COR-L47 (cell line): ENCODE data around the gene ZFYVE26.
"Not testable (repeated sequence)": the region's sequence is repeated elsewhere in the genome, so short reads cannot be mapped to it uniquely, and the experiment has no call there.

Experiments used
- DNase-seq: peaks from one replicate; lab custom pipeline; 2025; lab: John Stamatoyannopoulos, UW

ZFYVE26 gene

DNA sequence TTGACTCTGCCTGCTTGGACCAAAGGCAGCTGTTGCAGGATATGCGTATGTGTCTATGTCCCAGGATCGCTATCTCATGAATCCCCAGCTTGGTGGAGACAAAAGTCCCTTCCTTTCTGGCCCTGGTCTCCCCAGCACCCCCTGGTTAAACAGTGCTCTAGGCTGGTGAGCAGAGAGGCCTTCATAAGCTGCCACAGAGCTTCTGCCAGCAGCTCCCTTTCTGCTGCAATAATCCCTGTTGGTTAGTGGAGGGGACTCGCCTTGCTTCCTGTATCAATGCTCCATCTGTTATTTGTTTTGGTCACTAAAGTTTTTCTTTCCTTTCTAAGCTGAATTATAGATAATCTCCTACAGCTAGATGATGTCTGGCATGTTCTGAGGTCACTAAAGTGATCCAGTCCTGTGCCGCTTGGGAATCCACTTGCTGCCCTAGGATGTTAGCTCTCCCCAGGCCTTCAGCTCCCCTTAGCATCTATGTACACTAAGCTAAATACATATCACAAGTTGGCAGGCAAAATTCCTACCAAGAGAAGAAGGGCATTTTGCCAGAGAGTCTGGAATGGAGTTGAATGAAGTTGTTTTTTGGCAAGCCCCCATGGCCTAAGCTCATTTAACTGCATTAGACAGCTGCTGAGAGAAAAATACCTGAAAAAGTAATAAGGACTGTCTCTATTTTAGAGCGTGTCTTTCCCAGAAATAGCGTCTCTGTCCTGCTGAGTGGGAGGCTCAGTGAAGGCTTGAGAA is 66.9 kb downstream of the ZFYVE26 start:
- DNase-seq: no peak

DNA sequence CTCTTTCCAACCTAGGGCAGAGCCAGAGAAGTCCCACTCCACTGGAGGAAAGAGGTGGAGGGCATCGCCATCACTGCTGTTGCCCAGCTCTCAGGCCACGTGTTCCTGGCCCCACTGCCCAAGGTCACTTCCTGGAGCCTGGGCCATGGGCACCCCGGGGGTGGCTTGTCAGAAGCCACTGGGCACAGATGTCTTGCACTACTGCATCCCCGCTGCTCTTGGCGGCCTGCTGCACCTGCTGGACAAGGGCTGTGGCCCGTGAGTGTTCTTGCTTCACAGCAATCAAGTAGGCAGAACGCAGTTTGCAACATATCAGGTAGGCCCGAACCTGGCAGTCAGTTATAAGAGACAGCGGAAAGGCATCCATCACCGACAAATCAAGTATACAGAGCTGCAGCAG is 68.1 kb downstream of the ZFYVE26 start:
- DNase-seq: no peak

DNA sequence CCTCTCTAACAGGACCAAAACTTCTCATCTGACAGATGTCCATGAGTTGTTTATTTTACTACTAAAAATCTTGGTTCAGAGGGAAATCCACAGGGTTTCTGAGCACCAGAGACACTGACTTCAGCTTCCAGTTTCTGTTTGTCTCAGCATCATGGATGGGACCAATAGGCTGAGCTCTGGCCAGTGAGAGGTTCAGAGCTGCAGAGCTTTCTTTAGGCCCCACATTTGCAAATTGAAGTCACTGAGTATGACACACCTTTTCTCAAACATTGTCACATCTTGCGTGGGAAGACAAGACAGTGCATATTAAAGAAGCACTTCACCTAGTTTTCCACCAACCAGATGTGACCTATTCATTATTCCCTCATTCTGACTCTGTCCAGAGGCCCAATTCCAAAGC is 69.5 kb downstream of the ZFYVE26 start:
- no peak for DNase-seq

DNA sequence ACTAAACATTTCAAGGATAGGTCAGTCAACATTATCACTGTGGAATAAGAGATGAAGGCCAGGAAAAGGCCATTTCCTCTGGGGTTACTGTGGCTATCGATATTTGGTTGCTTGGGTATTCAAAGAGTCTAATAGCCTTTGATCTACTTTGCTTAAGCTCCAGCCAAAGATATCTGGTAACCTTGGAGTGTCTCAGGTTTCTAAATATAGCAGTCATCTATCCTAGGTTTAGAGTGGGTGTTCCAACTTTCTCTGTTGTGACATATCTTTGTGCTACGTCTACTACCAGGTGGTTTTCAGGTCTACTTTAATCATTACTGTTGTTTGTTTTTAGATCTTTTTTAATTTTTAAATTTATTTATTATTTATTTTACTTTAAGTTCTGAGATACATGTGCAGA is 72.3 kb downstream of the ZFYVE26 start:
- no peak for DNase-seq

DNA sequence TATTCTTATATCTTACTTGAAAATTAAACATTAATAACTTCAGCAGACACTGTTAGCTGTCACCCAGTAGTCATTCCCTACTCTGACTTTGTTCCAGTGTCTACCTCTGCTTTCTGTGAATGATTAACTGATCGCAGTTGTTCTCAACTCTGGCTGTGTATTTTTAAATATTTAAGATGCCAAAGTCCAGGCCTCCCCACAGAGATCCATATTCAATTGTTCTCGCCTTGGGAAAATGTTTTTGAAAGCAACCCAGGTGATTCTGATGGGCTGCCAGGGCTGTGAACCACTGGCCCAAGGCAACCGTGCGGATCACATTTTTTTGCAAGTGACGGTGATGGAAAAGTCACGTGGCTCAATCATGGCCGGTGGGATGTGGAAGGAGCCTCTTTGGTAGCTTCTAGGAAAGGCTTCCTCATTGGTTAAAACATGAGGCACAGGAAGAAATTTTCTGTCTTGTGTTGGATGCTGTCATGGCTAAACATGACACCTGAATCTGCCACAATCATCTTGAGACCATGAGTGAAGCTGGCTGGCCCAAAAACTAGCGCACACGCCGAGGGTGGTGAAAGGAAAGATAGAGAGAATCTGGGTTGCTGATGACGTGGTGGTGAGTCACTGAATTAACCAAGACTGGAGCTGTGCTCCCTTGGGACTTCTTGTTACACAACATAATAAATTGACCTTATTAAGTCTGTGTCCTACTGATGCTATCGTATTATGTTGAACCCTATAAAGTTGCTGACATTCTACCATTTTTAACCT is 77.5 kb downstream of the ZFYVE26 start:
- no peak for DNase-seq

DNA sequence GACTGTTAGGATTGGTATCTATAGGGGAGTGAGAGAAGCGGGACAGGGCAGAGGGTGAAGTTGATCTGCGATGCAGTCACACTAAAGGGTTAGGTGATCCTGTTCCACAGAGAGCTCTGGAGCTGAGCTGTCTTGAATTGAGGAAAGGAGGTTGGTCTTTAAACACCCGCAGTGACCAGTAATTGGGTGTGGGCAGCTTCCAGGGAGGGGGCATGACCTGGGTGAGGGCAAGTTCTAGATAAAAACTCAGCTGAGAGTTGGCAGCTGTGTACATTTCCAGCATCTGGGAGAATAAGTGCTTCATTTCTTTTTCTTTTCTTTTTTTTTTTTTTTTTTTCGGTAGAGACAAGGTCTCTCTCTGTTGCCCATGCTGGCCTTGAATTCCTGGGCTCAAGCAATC is 79.6 kb downstream of the ZFYVE26 start:
- no peak for DNase-seq

DNA sequence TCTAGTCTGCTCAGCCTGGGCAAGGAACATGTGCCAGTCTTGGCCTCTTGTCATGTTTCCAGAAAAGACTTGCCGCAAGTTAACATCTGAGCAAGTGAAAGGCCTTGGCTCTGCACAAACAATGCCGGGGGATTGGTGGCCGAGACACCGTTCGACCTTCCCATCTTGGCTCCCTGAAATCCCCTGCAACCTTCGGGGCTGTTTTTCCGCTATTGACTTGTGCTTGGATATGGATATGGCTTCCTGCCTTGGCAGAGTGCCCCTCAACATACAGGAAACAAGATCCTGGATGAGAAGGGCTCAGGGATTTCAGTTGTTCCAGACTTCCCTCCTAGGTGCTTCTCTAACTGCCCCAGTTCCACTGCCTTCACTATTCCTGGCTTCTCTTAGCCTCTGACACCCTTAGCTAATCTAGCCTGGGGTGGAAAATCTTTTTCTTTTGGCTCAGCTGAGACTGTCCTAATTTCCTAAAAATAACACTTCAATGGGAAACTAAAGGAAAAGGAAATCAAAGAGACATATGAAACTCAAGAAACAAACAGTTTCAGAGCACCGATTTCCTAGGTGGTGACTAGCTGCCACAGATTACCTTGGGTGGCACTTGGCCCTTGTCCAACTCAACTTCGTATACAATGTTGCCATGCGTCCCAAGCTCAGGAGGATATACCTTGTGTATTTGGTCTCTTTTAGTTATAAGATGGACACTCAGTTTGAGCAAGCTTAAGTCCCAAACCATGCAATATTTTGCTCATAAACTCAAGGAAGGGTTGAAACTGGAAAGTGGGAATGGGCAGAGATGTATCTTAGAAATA is 80.8 kb downstream of the ZFYVE26 start:
- no peak for DNase-seq

DNA sequence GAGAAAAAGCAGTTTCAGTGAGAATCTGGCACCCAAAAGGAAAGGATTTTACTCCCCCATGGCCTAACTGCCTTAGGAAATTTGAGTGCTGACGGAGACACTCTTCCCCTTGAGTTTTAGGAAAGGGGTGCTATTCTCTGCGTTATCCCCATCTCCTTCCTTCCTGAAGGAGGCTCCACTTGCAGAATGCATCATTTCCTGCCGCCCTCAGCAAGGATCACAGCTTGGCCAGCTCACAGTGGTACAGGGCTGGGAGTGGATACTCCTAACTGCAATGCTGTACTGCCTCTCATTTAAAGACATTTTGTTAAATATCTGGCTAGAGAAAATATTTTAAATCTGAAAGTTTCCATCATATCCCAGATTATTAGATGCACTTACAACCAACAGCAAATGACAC is 81.7 kb downstream of the ZFYVE26 start:
- DNase-seq: no peak

DNA sequence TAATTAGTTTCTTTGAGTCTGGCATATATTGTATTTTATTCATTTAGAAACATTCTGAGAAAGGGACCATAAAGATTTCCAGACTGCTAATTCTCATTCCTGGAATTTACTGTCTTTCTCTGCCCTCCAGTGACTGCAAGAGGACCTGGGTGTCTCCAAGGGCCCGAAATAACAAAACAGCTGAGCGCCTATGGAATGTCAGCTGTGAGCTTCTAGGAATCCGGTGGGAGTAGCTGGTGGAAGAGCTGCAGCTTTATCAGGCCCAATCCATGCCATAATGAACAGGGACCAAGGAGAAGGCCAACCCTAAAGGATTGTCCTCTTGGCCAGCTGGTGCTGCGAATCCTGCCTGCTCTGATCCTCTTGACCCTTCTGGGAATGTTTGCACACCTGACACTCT is 82.8 kb downstream of the ZFYVE26 start:
- no peak for DNase-seq

DNA sequence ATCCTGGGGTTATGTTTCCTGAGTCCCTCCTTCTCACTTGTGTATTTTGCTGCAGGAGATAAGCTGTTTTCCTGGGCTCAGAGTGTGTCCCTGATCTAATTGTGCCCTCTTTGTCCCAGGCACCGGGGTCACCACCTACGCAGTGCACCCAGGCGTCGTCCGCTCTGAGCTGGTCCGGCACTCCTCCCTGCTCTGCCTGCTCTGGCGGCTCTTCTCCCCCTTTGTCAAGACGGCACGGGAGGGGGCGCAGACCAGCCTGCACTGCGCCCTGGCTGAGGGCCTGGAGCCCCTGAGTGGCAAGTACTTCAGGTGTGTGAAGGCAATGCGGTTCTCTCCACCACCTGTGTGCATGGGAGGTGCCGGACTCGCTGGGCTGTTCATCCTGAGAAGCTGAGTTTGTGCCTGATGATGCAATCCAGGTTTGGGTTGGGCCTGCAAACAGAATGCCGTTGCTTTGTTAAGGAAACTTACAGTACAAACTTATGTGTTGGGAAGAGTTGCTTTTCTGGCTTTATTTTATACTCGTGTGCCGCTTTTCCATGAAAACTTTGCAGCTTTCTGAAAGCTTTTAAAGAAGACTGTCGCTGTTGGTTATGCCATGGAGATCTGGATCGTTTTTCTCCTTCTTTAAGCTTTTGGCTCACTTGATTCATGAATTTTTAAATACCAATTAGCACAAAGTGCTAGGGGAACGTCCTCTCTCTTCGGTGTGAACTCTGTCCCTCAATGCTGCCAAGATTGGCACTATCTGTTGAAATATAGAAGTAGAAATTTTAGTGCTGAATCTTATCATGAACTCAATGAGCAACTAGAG is 87.1 kb downstream of the ZFYVE26 start:
- no peak for DNase-seq

DNA sequence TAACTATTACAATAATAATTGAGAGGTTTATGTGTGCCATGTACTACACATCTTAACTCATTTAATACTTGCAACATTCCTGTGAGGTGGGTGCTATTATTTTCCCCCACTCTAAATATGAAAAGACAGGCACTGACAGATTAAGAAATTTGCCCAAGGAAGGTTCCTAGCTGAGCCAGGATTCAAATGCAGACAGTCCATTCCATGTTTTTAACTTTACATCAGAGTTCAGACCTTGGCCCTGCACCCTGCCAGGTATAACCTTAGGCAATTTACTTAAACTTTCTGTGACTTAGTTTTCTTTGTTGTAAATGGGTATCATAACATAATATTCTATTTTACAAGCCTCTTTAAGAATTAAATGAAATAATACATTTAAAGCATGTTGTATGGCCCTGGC is 88.1 kb downstream of the ZFYVE26 start:
- no peak for DNase-seq

DNA sequence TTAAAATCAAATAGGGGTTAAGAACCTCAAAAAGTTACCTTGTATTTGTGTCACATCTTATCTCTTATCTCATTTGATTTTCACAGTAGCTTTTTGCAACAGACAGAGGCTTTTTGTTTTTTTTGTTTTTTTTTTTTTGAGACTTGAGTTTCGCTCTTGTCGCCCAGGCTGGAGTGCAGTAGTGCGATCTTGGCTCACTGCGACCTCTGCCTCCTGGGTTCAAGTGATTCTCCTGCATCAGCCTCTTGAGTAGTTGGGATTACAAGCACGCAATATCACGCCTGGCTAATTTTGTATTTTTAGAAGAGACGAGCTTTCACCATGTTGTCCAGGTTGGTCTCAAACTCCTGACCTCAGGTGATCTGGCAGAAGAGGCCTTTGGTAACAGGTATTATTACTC is 89.0 kb downstream of the ZFYVE26 start:
- no peak for DNase-seq

DNA sequence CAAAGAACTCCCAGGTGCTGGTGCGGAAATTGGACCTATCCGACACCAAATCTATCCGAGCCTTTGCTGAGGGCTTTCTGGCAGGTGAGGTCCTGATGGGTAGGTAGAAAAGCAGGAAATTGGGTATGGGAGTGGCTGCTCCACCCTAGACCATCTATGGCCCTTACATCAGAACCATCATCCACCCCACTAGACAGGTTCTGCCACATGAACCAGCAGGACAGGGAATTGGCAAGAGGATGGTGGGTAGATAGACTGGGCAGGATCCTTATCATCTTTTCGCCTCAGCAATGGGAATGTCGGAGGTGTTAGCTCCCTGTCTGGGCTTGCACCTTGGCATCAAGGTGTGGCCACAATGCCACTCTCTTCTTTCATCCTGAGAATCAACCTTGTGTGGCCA is 91.2 kb downstream of the ZFYVE26 start:
- no peak for DNase-seq

DNA sequence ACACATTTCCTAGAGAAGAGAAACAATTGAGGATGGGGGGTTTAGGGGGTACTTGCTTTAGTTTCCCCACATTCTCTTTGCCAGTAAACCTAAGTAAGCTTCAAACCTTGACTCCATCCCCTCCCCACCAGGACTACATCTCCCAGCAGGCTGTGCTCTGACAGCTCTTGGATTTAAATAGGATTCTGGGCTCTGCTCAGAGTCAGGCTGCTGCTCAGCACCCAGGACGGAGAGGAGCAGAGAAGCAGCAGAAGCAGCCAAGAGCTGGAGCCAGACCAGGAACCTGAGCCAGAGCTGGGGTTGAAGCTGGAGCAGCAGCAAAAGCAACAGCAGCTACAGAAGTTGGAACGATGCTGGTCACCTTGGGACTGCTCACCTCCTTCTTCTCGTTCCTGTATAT is 94.1 kb downstream of the ZFYVE26 start:
- DNase-seq: no peak

DNA sequence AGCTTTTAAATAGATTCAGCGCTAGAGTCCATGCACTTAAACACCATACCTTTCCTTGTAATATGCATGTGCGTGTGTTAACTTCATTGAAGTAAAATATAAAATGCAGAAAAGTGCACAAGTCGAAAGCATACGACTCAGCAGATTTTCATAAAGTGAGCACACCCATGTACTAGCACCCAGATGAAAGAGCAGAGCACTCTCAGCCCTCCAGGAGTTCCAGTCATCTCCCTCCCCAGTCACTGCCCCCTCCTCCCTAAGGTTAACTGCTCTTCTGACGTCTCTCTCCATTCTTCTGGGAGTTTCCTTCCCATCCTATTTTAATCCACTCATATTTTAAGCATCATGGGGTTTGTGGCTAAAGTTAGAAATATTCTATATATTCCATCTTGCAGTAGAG is 94.5 kb downstream of the ZFYVE26 start:
- DNase-seq: no peak

DNA sequence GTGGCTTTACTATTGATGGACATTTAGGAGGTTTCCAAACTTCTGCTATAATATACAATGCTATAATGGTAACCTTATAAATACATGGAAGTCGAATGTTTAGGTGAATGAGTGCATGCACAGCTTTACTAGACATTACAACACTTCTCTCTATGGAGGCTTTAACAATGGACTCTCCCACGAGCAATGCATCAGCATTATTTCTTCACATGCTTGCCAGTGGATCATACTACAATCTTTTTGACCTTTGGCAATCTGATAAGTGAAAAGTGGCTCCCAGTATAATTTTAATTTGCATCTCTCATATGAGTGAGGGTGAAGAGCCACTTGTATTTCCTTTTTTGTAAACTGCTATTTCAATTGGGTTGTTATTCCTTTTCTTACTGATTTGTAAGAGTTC is 96.5 kb downstream of the ZFYVE26 start:
- no peak for DNase-seq

DNA sequence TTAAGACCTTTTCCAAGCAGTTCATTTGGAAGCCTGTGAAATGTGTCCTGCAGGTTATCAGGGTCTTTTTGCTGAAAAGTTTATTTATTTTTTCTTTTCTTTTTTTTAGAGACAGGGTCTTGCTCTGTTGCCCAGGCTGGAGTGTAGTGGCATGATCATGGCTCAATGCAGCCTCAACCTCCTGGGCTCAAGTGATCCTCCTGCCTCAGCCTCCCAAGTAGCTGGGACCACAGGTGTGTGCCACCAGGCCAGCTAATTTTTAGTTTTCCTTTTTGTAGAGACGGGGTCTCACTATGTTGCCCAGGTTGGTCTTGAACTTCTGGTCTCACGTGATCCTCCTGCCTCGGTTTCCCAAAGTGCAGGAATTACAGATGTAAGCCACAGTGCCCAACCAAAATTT is 97.0 kb downstream of the ZFYVE26 start:
- DNase-seq: not testable (repeated sequence)

DNA sequence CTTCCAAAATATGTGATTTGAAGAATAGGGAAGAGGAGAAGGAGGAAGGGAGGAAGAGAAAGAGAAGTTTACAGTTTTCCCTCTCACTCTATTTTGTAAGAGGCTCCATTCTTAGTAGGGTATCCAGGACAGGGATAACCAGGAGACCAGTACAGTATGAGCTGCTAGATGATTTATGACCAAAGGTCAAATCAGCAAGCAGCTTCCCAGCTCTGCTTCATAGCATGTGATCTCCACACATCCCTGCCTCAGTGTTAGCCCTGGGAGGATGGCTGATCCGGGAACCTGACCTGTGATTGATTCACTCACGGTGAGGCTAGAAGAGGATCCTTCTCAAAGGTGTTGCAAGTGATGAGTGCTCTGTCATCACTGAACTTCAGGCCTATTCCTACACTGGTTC is 98.1 kb downstream of the ZFYVE26 start:
- DNase-seq: no peak

DNA sequence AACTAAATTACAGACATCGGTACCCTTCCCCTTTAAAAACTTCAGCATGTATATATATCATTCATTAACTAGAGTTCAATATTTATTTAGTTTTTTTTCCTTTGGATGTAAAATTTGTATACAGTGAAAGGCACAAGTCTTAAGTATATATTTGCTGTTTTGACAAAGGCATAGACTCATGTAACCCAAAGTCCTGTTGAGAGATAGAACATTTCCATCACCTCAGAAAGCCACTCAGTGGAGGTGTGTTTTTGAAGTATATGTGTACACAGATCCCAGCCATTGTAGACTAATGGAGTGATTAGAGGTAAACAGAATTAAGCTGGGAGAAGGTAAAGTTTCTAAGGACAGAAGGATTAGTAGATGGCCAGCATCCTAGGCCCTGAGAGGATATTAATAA is 99.3 kb downstream of the ZFYVE26 start:
- no peak for DNase-seq

DNA sequence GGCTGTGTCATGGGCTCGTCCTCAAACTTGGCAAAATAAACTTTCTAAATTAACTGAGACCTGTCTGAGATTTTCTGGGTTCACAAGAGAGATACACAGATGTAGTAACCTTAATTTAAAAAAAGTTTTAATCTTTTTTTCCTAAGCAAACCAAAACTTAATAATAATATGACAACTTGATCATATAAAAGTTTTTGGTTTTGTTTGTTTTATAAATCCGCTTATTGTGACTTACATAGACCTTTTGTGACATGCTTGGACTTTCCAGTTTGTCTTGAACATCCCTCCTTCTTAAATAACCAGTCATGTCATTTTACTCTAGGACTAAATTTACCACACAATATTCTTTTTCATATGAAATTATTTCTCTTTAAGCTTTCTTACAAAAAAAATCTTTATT is 106.2 kb downstream of the ZFYVE26 start:
- DNase-seq: no peak

DNA sequence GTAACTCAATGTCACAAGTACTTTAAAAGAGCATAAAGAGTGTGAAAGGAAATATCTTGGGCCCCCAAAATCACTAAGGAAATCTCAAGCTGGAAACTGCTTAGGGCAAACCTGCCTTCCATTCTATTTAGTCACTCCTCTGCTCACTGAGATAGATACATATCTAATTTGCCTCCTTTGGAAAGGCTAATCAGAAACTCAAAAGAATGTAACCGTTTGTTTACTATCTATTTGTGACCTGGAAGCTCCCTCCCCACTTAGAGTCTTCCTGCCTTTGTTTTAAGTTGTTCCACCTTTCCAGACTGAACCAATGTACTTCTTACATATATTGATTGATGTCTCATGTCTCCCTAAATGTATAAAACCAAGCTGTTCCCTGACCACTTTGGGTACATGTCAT is 106.6 kb downstream of the ZFYVE26 start:
- not testable (repeated sequence) for DNase-seq

DNA sequence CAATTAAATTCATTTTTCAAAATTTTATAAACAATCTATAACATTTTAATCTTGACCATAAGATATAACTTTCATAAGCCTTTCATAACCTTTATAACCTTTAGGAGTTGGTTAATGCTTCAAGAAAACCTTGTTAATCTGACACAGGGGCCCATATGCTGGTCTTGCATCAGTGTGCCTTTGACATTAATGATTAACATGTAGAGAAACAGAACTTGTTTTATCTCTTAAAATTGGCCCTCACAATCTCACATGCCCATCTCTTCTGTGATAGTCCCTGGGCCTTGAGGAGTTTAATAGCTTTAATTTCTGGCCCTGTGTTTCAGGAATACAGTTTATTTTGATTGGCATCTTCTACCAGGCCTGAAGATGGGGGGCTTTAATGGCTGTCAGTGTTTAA is 107.0 kb downstream of the ZFYVE26 start:
- DNase-seq: not testable (repeated sequence)
